Mucosa of stomach (tissue), 1 donor: Measurements from ENCODE around the gene ETV7.

Source experiments
- H3K27me3 ChIP-seq: one replicate; pipeline ENCODE4 v1.7.0; 2013; ENCODE audit warnings: mild to moderate bottlenecking, low read length; ENCODE audit not compliant: control insufficient read depth, insufficient read depth
- H3K36me3 ChIP-seq: one replicate; pipeline ENCODE4 v1.7.0; 2013; ENCODE audit warnings: low read length; ENCODE audit not compliant: control insufficient read depth, insufficient read depth
- H3K4me1 ChIP-seq: one replicate; pipeline ENCODE4 v1.7.0; 2013; ENCODE audit warnings: mild to moderate bottlenecking, low read length; ENCODE audit not compliant: control insufficient read depth, insufficient read depth
- H3K4me3 ChIP-seq: one replicate; pipeline ENCODE4 v1.7.0; 2013; ENCODE audit warnings: low read length
- H3K9ac ChIP-seq: one replicate; pipeline ENCODE4 v1.7.0; 2013; ENCODE audit warnings: mild to moderate bottlenecking, low read length, moderate library complexity
- H3K9me3 ChIP-seq: one replicate; pipeline ENCODE4 v1.7.0; 2013; ENCODE audit warnings: mild to moderate bottlenecking, low read length, moderate library complexity; ENCODE audit not compliant: control insufficient read depth
- donor health status: Pancreatic carcinoma.

The ETV7 gene

DNA sequence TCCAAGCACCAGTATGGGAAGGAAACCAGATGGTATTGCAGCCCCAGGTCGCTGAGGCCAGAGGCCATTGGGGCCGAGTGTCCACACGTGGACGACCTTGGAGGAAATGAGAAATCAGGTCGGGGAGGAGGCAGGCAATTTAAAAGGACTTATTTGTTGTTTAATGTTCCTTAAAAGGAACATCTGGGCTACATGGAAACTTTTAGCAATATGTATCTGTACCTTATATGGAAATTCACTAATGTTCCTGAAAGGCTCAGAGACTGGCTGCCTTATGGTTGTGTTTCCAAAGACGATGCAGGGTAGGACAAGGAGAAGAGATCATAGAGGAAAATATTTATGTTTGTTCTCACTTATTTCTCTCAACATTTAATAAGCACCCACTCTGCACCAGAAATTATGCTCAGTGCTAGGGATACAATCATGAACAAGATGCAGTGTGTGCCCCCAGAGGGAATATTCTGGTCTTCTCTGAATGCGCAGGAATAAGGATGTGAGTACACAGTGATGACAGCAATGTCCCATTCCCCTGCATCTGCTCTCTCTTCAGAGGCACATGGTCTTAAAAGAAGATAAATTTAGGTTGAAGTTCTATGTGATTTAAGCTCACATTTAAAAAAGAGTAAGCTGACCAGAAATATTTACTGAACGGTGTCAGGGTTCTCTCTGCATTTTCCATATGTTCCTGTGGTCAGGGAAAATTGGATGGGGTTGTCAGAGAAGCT is 54.1 kb downstream of the ETV7 start:
- Histone ChIP-seq H3K27me3 (peaks cover 4% of the 10 kb centered on the region), H3K9ac (no peak overlapping the region), H3K4me3 (no peak overlapping the region), H3K36me3 (no peaks in the 10 kb centered on the region), H3K9me3 (no peaks in the 10 kb centered on the region), H3K4me1 (peaks cover 26% of the 10 kb centered on the region)

DNA sequence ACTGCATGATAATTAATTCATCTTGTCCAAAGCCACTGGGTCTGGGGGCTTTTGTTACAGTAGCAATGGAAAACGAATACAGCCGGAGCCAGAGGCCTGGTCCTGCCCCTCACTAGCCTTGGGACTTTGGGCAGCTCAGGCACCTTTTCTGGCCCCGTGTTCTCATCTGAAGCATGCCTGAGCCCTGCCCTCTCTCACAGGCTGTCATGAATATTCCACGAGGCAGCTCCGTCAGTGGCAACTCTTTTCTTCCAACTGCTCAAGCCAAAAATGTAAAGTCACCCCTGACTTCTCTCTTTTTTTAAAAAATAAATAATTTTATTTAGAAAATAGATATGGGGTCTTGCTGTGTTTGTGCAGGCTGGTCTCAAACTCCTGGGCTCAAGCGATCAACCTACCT is 56.1 kb downstream of the ETV7 start:
- peaks cover 18% of the 10 kb centered on the region for H3K4me1 ChIP-seq
- no peaks in the 10 kb centered on the region for H3K9me3 ChIP-seq
- H3K9ac ChIP-seq = no peak overlapping the region
- peaks cover 5% of the 10 kb centered on the region for H3K27me3 ChIP-seq
- H3K4me3 ChIP-seq = no peak overlapping the region
- H3K36me3 ChIP-seq = no peaks in the 10 kb centered on the region

- Histone ChIP-seq H3K4me3 (no peak overlapping the region), H3K9ac (no peak overlapping the region), H3K36me3 (no peaks in the 10 kb centered on the region), H3K9me3 (no peaks in the 10 kb centered on the region), H3K27me3 (peaks cover 6% of the 10 kb centered on the region), H3K4me1 (peaks cover 8% of the 10 kb centered on the region)
These were observed 57.1 kb downstream of the ETV7 start for GRCh38 chr6:36330366-36330765.

- Histone ChIP-seq H3K4me1 (peaks cover 7% of the 10 kb centered on the region), H3K27me3 (peaks cover 6% of the 10 kb centered on the region), H3K9ac (no peak overlapping the region), H3K9me3 (no peaks in the 10 kb centered on the region), H3K36me3 (no peaks in the 10 kb centered on the region), H3K4me3 (no peak overlapping the region)
These were observed 57.6 kb downstream of the ETV7 start for GRCh38 chr6:36329798-36330291.

- Histone ChIP-seq H3K9me3 (no peaks in the 10 kb centered on the region), H3K27me3 (peaks cover 6% of the 10 kb centered on the region), H3K36me3 (no peaks in the 10 kb centered on the region), H3K9ac (no peak overlapping the region), H3K4me3 (no peak overlapping the region), H3K4me1 (no peaks in the 10 kb centered on the region)
These were observed 58.9 kb downstream of the ETV7 start for GRCh38 chr6:36328600-36328999.

GRCh38 chr6:36327919-36328236 is 59.6 kb downstream of the ETV7 start:
- H3K4me3 ChIP-seq = no peak overlapping the region
- peaks cover 6% of the 10 kb centered on the region for H3K27me3 ChIP-seq
- H3K9me3 ChIP-seq = no peaks in the 10 kb centered on the region
- H3K36me3 ChIP-seq = no peaks in the 10 kb centered on the region
- H3K4me1 ChIP-seq = no peaks in the 10 kb centered on the region
- H3K9ac ChIP-seq = no peak overlapping the region

DNA sequence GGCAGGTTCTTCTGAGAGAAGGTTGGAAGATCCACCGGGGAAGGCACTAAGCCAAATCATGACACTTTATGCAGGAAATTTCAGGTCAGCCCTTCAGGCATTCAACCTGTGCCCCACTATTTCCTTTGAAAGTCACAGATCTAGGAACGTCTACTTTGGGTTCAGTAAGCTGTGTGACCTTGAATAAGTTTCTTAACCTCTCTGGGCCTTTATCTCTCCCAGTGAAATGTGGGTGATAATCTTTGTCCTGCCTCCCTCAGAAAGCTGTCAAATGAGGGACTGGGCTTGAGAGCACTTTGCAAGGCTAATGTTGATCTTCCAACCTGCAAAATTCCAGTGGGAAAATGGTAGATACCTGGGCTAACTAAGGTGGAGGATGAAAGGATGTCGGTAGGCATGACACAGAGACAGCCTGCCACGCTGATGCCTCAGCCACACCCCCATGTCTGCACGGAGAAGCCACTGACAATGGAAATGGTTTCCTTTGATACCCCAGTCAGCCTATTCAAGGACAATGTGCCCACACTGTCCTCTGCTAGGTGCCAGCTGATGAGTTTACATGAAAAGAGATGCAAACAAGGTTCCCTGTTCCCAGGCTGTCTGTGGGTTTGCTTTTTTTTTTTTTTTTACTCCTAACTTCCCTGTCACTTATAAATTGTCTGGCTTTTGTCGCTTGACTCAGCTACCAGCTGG is 60.1 kb downstream of the ETV7 start:
- Histone ChIP-seq H3K4me3 (no peak overlapping the region), H3K36me3 (no peaks in the 10 kb centered on the region)

DNA sequence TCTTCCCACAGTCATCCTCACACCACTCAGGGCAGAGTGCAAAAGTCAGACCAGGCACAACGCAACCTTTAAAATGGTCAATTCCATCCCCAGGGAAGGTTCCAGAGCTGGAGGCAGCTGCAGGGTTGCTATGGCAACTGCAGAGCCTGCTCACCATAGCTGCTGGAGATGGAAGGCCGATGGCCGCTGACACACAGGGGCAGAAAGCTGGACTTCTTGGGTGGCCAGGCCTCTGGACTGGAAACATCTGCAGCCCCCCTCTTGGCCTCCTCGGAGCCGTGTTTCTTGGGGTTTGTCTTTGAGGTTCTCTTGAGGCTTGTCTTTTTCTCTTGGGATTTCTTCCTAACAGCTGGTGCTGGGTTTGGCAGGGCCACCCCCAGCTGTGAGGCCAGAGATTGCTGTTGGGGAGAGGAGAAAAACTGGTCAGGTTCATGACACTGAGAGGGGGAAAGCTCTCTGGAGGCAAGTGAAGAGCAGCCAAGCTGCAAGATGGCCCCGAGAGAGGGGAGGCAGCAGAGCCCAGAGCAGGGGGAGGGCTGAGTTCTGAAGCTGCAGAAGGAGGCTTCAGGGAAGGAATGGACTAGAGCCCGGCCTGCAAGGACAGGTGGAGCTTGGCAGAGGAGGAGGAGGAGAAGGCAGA is 61.0 kb downstream of the ETV7 start:
- Histone ChIP-seq H3K9me3 (no peaks in the 10 kb centered on the region), H3K4me3 (no peak overlapping the region), H3K4me1 (no peaks in the 10 kb centered on the region), H3K27me3 (peaks cover 6% of the 10 kb centered on the region), H3K9ac (no peak overlapping the region), H3K36me3 (no peaks in the 10 kb centered on the region)

More for the DNA sequence above, 60.1 kb downstream of the ETV7 start:
- Histone ChIP-seq H3K9me3 (no peaks in the 10 kb centered on the region), H3K9ac (no peak overlapping the region), H3K27me3 (peaks cover 6% of the 10 kb centered on the region), H3K4me1 (no peaks in the 10 kb centered on the region)

DNA sequence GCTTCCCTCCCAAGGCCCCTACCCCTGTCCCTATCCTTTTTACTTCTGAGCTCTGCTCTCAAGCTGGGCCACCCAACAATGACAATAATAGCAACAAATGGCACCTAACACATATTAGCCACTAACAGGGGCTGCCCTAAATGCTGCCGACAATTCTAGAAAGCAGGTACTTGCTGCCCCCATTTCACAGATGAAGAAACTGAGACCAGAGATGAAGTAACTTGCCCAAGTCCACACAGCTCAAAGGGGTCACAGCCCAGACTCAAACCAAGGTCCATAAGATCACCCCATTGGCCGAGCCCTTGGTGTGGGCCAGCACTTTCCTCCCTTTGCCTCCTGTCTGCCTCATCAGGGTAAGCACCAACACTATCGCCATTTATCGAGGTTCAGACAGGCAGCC is 62.8 kb downstream of the ETV7 start:
- no peaks in the 10 kb centered on the region for H3K9me3 ChIP-seq

DNA sequence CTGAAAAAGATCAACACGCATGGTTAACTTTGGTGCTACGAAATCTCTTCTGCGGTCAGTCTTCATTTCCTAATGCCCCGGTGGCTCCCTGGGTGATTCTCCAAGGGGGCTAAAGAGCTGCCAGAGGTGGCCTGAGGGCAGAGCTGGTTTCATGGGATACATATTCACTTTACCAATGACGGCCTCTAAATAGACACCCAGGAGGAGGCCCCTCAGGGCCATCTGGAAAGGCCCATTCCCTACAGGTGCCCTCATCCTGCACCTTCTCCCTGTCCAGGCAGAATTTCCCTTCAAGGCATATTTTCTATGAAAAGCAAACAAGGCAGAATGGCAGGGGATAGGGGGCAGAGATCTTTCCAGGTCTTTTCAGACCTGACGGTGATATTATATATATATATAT is 63.3 kb downstream of the ETV7 start:
- H3K36me3 ChIP-seq = no peaks in the 10 kb centered on the region
- H3K4me3 ChIP-seq = no peak overlapping the region
- no peak overlapping the region for H3K9ac ChIP-seq
- H3K27me3 ChIP-seq = peaks cover 6% of the 10 kb centered on the region
- H3K4me1 ChIP-seq = peaks cover 18% of the 10 kb centered on the region
- H3K9me3 ChIP-seq = no peaks in the 10 kb centered on the region

More for the DNA sequence above, 62.8 kb downstream of the ETV7 start:
- Histone ChIP-seq H3K36me3 (no peaks in the 10 kb centered on the region), H3K4me1 (peaks cover 13% of the 10 kb centered on the region), H3K4me3 (no peak overlapping the region), H3K27me3 (peaks cover 6% of the 10 kb centered on the region), H3K9ac (no peak overlapping the region)

GRCh38 chr6:36323062-36323461 is 64.4 kb downstream of the ETV7 start:
- H3K27me3 ChIP-seq = peaks cover 3% of the 10 kb centered on the region
- no peak overlapping the region for H3K4me3 ChIP-seq
- no peak overlapping the region for H3K9ac ChIP-seq
- H3K36me3 ChIP-seq = no peaks in the 10 kb centered on the region
- H3K9me3 ChIP-seq = no peaks in the 10 kb centered on the region
- H3K4me1 ChIP-seq = peaks cover 28% of the 10 kb centered on the region

DNA sequence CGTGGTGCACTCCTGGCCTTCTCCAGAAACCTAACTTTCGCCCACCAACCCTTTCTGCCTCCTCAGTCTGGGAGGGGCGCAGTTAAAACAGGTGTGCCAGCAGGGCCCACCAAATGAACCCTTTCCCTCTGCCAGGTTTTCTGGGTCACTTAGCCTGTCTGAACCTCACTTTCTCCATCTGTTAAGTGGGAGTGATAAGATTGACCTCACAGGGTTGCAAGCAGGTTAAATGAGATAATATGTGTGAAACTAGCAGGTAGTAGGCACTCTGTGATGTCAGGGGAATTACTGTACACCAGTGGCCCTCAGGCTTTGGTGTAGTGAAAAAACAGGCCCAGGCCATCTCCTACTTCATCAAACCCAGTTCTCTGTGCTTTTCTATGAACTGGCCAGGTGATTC is 64.9 kb downstream of the ETV7 start:
- Histone ChIP-seq H3K9me3 (no peaks in the 10 kb centered on the region), H3K4me1 (peaks cover 28% of the 10 kb centered on the region), H3K9ac (no peak overlapping the region), H3K4me3 (no peak overlapping the region), H3K27me3 (peaks cover 3% of the 10 kb centered on the region), H3K36me3 (no peaks in the 10 kb centered on the region)
